ENCODE results near the gene BIN1.
A peak's percentile ranks its signal among the peaks of the same experiment; 100 is the strongest.

Gene BIN1

DNA sequence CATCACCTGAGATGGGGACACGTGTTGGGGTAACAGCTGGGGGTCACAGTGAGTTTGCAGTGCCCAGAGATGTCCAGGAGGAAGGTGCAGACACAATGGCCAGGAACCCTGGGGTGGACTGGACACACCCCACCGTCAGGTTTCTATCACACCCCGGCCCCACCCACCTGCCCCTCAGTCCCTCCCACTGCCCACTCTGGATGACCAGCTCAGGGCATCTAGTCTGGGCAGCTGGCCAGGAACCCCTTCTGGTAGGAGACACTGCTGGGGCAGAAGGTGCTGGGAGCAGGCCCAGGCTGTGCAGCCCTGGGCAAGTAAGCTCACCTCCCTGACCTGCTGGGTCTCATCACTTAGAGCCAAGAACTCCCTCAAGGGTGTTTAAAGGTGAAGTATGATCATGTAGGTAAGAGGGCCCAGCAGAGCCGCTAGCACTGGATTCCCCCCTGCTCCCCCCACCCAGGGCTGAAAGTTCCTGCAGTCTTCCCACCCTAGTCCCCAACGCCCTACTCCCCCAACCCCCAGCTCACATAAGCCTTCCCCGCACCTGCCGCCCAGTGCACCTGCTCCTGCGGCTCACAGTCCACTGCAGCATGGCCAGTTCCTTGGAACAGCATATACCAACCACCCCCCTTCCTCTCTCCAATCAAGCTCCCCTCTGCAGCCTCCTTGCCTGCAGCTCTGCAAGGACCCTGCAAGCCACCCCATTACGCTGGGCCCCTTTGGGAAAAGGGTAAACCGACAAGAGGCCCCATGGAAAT, 17.3 kb downstream of the BIN1 start:
- DNase-seq = peak; percentile 17

GRCh38 chr2:127088706-127089105, 18.2 kb downstream of the BIN1 start:
- DNase-seq = no peak

GRCh38 chr2:127087791-127088495, 19.0 kb downstream of the BIN1 start:
- no peak for DNase-seq

GRCh38 chr2:127086990-127087790, 19.8 kb downstream of the BIN1 start:
- no peak for DNase-seq

GRCh38 chr2:127085317-127085681, 21.7 kb downstream of the BIN1 start:
- no peak for DNase-seq

DNA sequence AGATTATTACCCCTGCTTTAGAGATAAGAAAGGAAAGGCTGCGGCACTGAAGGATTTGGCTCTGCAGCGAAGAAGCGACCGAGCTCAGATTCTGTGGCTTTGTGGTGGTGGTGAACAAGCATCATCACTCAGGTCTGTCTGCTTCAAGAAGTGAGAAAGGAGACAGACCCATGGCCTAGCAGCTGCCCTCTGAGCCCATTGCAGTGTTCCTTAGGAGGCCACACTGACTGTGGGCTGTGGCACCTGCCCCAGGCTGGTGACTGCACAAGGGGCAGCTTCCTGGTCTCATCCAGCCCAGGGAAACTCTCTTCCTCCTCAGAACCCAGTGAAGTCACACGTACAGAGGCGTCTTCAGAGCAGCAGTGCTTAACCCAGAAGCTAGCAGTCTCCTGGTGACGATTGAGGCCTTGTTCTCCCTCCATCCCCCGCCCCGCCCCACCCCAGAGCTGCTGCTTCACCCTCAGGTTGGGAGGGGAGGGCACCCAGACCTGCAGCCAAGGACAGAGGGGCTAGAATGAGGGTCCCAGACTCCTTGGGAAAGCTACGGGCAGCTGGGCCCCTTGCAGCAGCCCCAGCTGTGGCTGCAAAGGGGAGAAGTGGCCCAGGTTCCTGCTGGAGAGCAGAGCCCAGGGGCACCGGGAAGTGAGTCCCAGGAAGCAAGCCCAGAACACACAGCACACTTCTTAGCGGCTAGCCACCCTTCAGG, 22.2 kb downstream of the BIN1 start:
- no peak for DNase-seq

- DNase-seq = no peak
Measured at GRCh38 chr2:127083819-127084503, 23.0 kb downstream of the BIN1 start.

GRCh38 chr2:127082974-127083373, 24.0 kb downstream of the BIN1 start:
- DNase-seq = no peak

DNA sequence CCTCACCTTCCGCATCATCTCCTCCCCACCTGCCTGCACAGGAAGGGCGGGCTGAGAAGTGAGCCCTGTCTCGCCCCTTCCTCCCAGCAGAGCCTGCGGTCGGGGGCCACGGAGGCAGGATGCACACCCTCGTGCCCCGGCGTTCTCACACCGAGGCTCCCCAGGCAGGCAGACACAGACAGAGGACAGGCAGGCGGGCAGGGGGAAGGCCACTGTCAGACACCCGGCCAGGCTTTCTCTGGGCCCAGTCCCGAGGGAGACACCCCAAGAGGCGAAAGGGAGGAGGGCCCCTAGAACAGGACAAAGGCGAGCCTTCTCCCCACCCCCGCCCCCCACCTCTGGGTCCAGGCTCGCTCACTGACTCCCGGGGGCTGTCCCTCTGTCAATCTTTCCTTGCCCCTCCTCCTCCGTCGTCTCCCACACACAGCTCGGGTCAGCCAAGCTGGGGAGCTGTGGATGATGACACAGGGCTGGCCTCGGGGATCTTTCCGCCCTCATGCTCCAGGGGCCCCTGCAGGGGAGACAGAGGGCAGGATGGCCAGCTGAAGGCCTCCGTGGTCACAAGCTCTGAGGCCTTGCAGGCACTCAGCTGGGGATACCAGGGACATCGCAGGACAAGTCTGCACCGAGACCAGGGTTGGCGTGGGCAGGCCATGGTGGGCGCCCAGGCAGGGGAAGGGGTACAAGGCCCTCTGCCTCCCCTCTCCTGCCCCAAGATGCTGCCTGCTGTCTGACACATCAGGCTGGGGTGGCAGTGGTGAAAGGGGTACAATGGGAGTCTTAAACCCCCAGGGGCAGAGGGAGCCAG, 24.9 kb downstream of the BIN1 start:
- no peak for DNase-seq

DNA sequence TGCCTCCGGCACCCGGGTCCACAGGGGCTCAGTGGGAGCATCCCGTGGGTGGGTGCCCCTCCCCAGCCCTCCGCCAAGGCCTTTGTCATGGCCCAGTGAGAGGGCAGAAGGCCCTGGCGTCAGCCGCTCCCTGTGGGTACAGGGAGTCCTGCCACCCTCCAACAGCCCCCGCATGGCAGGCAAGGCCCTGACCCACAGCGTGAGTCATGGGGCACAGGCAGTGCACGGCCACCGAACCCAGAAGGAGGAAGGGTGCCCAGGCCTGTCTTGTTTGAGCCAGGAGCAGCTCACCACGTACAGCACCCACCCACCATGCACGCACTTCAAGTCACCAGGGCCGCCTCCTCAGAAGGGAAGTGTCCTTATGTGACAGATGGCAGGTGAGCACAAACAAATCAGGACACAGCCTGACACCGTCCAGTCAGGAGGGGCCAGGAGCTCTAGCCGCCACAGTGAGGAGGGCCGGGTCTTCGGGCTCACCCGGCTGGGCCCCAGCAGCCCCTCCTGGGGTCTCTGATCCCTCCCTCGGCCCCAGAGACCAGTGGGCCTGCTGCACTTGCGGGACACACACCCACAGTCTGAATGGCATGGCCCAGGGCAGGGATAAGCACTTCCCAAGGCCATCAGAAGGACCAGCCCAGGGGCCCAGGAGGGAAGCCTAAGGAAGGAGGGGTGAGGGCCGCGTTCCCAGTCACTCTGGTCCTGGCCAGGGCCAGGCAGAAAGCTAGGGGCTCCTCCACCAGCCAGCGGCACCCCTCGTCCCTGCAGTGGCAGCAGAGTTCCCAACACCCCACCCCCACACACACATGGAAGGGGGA, 25.8 kb downstream of the BIN1 start:
- DNase-seq = no peak

GRCh38 chr2:127080226-127080937, 26.6 kb downstream of the BIN1 start:
- no peak for DNase-seq

DNA sequence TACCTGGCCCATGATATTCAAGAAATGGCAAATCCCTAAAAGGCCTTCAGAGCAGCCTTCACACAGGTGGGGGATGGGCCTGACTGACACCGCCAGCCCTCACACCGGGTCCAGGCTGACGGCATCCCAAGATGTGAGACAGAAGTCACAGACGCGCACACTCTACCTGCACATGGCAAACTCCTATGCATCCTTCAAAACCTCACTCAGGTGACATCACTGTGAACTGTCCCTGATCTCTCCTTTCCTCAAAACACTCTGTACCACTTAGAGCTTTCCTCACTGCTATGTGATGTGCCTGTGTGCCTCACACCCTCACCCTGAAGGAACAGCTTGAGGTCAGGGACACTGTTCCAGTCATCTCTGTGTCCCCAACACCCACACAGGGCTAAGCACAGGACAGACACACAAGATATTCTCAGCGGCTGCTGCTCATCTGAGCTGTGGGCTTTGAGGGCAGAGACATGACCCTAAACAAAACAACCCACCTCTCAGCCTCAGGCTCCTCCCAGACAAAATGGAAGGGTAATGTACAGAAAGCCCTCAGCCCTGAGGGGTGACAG, 27.5 kb downstream of the BIN1 start:
- no peak for DNase-seq

GRCh38 chr2:127078666-127079270, 28.2 kb downstream of the BIN1 start:
- DNase-seq = no peak

DNA sequence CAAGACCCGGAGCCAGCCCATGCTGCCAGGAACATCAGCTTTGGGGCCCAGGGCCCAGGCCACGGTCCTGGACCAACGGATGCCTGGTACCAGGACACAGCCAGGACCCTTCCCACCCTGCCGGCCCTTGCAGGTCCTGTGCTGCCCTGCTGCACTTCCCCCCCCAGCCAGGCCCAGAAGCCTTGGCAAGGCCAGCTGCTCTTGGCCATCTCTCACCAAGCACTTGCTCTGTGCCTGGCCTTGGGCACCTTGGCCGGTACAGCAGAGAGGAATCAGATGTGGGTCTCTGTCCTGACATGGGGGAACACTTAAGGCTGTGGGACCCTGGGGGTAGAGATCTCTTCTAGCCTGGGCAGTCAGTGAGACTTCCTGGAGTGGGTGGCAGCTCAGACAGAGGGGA, 28.9 kb downstream of the BIN1 start:
- DNase-seq = no peak

DNA sequence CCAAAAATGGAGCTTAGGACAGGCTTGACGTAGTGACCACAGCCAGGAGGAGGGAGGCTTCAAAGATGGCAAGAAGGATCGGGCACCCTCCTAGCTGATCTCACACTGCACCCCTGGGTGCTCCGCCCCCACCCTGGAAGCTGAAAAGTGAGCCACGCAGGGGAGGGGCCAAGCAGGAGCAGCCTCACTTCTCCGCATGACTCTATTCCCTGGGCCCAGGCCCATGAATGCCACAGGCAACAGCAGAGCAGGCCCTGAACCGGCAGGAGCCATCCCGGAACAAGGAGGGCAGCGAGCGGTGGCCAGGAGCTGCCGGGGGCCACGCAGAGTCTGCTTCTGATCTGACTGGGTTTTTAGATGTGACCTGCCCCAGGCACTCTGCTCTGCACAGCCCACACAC, 30.0 kb downstream of the BIN1 start:
- no peak for DNase-seq

DNA sequence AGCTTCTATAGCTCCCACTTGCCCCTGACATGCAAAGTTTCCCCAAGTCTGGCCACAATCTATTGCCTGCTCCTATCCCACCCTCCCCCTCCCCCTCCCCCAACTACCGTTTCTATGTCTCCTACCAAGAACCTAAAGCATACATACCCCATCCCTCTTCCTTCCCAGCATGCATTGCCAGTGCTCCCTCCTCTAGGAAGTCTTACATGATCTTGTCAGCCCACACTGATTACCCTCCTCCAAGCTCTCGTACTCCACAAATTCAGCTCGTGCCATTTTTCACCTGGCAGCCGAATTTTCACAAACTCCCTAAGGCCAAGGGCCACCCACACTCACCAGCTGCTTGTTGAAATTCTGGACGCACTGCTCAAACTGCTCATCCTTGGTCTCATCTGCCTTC, 30.7 kb downstream of the BIN1 start:
- no peak for DNase-seq

- no peak for DNase-seq
Measured at GRCh38 chr2:127075821-127076220, 31.1 kb downstream of the BIN1 start.

- no peak for DNase-seq
Measured at GRCh38 chr2:127074936-127075335, 32.0 kb downstream of the BIN1 start.

- DNase-seq = no peak
Measured at GRCh38 chr2:127074358-127074757, 32.6 kb downstream of the BIN1 start.

Data from COR-L47 (cell line).